Middle frontal gyrus (tissue), 1 donor: ENCODE results near the gene BSCL2.
"Not testable (repeated sequence)": the region's sequence is repeated elsewhere in the genome, so short reads cannot be mapped to it uniquely, and the experiment has no call there.

Experiments
- DNase-seq: peaks from one replicate; pipeline ENCODE4 v3.0.0-alpha.2; 2015; ENCODE audit warnings: low spot score; ENCODE audit errors: extremely low spot score

Gene BSCL2

DNA sequence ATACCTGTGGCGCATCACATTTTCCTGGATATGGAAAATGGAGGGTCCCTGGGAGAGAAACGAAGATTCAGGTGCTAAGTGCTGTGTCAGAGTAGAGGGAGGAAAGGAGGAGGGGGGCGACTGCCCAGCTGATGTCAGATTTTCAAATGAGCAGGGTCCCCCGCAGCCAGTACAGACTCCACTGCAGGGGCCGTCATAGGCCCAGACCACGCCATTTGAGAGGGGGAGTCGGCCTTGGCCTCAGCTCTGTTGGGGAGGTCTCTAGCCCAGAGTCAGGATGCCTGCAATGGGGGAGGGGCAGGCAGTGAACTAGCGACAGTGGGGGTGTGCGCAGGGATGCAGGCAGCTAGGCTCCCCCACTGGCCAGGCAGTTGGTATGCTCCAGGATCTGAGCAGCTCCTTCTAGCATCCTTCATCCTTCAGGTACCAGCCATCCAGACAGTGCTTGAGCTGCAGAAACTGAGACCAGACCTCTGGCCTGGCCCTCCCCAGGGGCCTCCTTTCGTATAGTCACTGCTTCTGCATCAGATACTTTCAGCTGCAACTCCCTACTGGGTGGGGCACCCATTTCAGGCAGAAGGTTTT, at the start of gene BSCL2, which contains the start of gene GNG3:
BSCL2 (minus strand) TSS at position 148 of the 585 bp plus-strand sequence. CDS start 229 bp downstream, outside the sequence.
GNG3 (plus strand) TSS at position 400 of the 585 bp plus-strand sequence. CDS start 620 bp downstream, outside the sequence.
- DNase-seq: peak; percentile 81

DNA sequence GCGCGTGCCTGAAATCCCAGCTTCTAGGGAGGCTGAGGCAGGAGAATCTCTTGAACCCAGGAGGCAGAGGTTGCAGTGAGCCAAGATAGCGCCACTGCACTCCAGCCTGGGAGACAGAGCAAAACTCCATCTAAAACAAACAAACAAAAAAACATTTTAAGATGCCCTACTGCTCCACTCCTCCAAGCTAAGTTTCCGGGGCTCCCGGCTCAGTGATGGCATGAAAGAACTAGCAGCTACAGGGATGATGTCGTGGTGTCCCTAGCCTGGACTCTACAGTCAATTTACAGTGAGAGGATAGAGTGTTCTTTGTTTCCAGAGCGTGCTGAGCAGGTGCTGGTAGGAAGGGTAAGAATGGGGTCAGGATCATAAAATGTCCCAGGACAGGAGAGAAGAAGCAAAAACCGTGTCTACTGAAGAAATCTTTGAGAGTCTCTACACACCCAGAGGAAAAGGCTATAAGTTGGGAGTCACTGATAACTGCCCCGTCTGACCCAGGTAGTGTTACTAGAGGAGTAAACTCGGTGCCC, 47.9 kb upstream of the BSCL2 start:
- DNase-seq: no peak

GRCh38 chr11:62753736-62754603, 46.7 kb upstream of the BSCL2 start, which contains the start of gene ZBTB3:
Gene ZBTB3 (minus strand): TSS chr11:62754160. CDS start chr11:62753664, 496 bp downstream.
- DNase-seq: peak; percentile 95

DNA sequence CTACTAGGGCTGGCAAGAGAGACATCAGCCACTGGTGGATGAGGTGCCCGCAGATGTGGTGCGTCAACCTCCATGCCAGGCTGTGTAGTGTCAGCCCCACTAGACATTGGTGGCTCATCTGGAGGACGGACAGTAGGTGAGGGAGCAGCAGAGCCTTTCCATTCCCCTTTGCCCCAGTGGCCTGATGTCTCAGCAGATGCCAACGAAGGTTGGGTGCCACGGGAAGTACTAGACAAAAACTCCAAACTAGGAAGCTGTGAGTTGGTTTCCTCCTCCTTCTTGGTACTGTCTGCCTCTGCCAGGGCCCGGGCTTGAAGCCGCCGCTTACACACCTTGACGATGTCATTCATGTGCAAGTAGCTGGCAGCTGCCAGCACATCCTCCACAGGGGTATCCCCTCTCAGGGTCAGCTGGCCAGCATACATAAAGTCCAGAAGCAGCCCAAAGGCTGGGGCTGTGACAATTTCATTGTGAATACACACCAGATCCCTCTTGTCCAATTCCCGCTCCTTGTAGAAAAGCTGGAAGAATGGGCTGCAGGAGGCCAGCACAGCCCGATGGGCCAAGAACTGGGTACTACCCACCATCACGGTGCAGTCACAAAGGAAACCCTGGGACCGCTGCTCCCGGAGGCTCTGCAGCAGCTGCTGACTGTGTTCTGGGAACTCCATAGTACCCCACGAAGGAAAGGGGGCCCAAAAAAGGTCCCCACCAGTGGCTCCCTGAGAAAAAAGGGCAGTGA, 45.9 kb upstream of the BSCL2 start:
- DNase-seq: no peak

DNA sequence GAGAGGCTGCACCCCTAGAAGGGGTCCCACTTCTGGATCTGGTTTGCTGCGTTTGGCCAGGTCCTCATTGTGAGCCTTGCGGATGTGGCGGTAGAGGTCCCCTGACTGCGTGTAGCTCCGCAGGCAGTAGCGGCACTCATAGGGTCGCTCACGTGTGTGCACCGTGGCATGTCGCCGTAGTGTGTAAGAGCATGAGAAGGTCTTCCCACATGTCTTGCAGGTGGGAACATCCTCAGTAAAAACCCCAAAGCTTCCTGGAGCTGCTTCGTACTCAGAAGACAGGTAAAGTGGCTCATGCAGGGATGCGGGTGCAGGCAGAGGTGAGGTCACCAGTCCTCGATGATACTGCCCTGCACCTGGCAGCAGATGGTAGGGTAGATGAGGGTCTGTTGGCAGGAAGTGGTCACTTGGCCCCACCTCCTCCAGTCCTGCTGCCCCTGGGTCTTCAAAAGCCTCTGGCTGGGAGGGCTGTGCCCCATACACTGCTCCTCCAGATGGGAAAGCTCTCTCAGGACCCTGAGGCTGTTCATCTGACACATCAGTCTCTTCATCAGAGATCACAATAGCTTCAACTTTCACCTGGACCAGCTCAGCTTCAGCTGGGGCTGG, 45.1 kb upstream of the BSCL2 start:
- no peak for DNase-seq

GRCh38 chr11:62749931-62750330, 42.7 kb upstream of the BSCL2 start:
- not testable (repeated sequence) for DNase-seq

- DNase-seq: no peak
These were observed 40.4 kb upstream of the BSCL2 start for GRCh38 chr11:62747475-62748160.

DNA sequence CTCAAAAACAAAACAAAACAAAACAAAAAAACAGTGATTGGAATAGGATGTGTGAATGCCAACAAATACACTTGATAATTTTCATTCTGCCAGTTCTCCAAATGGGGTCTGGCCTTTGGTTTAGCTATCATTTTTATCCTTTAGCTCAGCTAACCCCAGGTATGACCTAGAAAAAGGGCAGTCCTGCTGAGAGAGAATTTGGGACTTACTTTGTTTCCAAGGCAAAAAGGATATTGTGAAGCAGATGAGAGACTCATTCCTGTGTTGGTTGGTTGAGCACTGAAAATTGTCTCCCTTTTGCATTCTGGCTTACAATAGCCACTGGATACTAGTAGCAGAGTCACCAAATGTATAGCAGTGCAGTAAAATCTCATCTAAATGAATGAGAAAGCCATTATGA, 30.0 kb upstream of the BSCL2 start:
- no peak for DNase-seq

DNA sequence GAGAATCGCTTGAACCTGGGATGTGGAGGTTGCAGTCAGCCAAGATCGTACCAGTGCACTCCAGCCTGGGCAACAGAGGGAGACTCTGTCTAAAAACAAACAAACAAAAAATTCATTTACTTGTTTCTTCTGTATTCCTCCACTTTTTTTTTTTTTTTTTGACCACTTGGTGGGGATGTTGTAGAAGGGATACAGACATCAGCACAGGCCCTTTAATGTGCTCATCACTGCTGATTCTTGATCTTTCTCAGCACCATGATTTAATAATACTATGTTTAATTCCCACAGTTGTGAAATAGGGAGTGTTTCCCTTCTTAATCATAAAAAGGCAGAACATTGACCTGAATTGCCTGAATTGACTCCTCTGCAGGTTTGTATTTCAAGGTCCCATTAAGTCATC, 25.6 kb upstream of the BSCL2 start:
- DNase-seq: no peak

- DNase-seq: not testable (repeated sequence)
These were observed 22.9 kb upstream of the BSCL2 start for GRCh38 chr11:62730076-62730475.

GRCh38 chr11:62728171-62728988, 21.2 kb upstream of the BSCL2 start, which contains the start of gene TTC9C:
Gene TTC9C (plus strand): TSS chr11:62728486. CDS start chr11:62728849, 363 bp downstream.
- peak; percentile 80 for DNase-seq

DNA sequence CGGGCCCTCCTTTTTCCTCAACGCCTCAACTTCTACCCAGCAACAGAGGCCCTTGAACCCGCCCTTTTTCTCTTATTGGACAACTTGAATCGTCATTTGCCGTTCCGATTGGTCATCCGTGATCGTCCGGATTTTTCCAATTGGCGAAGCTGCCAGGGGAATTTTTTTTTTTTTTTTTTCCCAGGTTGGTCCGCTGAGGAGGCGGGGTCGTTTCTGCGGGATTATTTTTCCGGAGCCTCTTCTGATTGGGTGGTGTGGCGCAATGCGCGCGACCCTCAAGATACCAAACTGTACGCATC, 20.6 kb upstream of the BSCL2 start:
- DNase-seq: peak; percentile 93

DNA sequence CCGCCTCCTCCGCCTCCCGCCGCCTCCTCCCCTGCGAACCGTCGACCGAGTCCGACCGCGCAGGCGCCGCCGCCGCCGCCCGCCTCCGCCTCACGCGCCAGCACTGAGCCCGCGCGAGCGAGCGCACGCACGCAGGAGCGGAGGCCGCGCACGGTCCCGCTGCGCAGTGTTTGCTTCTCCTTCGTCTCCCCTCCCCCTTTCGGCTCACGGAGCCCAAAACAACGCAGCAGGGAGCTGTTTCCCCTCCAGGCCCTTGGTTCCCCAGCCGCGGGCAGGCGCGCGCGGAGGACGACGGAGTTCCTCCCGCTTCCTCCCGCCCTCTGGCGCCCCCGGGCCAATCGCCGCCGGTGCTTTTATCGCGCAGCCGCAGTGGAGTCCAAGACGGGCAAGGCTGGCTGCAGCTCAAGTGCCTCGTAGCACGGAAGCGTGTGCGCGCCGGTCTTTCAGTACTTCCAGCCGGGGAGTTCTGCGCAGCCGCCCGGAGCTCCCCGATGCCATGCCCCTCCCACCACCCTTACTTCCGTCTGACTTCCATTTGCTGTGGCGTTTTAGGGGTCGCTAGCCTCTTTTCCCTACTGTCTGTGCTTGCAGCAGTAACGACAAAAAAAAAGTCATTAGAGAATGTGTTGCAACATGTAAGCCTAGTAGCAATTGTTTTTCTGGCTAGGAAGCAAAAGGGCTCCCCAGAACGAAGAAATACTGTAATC, 20.1 kb upstream of the BSCL2 start, which contains the start of gene HNRNPUL2:
HNRNPUL2 (minus strand) TSS at position 293 of the 707 bp plus-strand sequence. CDS start 301 bp downstream, outside the sequence.
- peak; percentile 98 for DNase-seq

GRCh38 chr11:62726915-62727164, 19.6 kb upstream of the BSCL2 start:
- no peak for DNase-seq

GRCh38 chr11:62726156-62726914, 19.1 kb upstream of the BSCL2 start:
- DNase-seq: no peak

GRCh38 chr11:62725646-62726045, 18.4 kb upstream of the BSCL2 start:
- DNase-seq: no peak

- no peak for DNase-seq
These were observed 16.9 kb upstream of the BSCL2 start for GRCh38 chr11:62724171-62724570.

- DNase-seq: no peak
These were observed 14.8 kb upstream of the BSCL2 start for GRCh38 chr11:62721994-62722393.
